HG03521 (cell line): ENCODE results near the gene C1QTNF5.

Experiments used
- ATAC-seq: cut with Tn5 transposase; IDR thresholded peaks from one replicate; pipeline ENCODE4 v1.9.1; 2021; ENCODE audit warnings: mild to moderate bottlenecking, moderate library complexity; ENCODE audit not compliant: unreplicated experiment

The C1QTNF5 gene

DNA sequence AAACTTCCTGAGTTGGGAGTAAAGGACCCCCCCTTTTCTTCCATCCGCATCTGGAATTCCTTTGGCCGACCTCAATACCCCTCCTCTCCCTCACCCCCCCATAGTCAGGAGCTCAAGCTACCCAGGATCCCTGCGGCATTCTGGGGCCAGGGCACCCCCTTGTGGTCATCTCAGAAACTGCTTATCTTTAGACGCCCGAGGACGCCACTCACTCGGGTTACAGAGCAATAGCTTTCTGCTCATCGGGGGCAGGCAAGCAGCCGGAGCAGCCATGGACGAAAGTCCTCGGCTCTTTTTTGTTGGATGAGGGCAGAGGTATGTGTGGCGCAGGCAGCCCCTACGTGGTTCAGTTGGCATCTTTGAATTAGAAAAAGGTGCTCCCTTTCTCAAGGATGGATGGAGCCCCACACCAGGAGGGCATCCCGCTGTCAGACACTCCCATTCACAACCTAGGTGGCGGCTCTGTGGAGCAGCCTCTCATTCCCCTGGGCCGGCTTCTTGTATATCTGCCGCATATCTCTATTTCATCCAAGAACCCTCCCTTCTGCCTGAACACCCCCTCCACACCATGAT, 2.3 kb downstream of the C1QTNF5 start:
- no peak for ATAC-seq

- no peak for ATAC-seq
Observed at GRCh38 chr11:119337581-119338317, 2.9 kb downstream of the C1QTNF5 start.

GRCh38 chr11:119336744-119337469, 3.8 kb downstream of the C1QTNF5 start:
- no peak for ATAC-seq

GRCh38 chr11:119335655-119336543, 4.8 kb downstream of the C1QTNF5 start:
- no peak for ATAC-seq

DNA sequence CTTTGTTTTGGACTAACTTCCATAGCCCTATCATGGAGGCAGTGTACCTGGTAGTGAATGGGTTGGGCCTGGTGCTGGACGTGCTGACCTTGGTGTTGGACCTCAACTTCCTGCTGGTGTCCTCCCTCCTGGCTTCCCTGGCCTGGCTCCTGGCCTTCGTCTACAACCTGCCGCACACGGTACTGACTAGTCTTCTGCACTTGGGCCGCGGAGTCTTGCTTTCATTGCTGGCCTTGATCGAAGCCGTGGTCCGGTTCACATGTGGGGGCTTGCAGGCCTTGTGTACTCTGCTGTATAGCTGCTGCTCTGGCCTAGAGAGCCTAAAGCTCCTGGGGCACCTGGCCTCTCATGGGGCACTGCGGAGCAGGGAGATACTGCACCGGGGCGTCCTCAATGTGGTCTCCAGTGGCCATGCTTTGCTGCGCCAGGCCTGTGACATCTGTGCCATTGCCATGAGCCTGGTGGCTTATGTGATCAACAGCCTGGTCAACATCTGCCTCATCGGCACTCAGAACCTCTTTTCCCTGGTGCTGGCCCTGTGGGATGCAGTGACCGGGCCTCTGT, 5.5 kb downstream of the C1QTNF5 start:
- no peak for ATAC-seq

DNA sequence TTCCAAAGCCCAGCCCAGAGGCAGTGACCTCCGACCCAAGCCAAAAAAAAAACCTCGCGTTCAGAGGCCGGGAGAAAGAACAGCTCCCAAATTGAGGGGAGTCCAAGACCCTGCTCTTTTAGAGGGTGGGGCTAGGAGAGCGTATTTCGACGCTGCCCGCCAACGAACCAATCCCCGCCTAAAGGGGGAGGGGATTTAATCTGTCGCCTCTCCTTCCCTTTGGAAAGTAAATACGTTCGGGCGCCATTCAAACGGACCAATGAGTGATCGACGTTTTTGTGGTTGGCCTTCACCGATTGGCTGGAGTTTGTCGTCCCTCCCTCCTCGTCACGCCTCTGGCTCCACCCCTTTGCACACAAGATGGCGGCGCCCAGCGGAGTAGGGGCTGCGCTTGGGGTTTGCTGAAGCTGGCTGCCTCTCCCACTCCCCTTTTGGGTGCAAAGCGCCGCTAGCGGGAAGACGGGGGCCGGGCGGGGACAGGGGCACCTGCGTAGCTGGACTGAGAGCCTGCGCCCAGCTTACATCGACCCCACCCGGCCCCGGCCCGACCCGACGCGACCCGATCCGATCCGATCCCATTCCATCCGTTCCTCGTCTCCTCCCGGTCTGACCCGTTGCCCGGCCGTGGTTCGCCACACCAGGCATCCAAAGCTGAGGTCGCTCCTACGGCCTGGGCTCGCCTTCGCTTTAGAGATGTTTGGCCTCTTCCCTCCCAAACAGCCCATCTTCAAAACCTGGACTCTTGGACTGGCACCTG, 6.3 kb downstream of the C1QTNF5 start, which contains the start of gene RNF26:
TSS of gene RNF26 (plus strand) at position 354 of the 757 bp plus-strand sequence. CDS start 596 bp downstream, outside the sequence.
- peak; percentile 92 for ATAC-seq

DNA sequence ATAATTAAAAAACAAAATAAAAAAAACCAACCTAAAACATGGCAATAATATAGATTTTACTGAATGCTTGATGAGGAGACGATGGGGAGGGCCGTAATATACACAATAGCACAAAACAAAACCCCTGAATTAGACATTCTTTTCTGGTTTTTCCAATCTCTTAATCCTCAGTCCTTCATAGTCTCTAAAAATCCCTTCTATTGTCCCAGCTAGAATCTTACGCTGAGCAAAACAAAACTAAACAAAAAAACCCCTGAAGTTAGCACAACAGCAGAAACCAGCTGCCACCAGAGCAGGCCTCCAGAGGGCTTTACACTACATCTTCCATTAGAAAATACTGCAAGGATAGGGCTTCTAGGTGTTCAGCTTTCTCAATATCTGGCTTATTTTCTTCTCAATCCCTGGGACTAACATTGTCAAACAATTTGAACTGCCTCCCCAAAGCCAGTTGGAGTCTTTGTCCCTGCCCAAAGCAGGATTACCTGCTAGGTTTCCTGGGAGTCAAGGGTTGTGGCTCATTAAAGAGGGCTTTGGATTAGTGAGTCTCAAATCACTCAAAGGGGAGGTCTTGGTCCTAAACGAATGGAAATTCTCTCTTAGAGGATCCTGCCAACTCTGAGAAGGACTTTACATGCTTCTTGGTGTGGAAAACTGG, 8.4 kb downstream of the C1QTNF5 start:
- ATAC-seq, result no peak

DNA sequence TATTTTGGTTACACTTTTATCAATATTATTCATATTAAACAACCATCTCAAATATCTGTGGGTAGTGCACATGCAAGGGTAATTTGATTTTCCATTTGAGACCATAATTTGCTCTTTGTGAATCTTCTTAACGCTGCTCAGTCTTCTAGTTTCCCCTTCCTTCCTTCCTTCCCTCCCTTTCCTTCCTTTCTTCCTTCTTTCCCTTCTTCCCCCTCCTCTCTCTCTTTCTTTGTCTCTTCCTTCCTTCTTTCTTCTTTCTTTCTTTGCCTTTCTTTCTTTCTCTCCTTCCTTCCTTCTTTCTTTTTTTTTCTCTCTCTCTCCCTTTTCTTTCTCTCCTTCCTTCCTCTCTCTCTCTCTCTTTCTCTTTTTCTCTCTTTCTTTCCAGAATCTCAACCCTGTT, 10.4 kb downstream of the C1QTNF5 start:
- ATAC-seq, result no peak

GRCh38 chr11:119329320-119329719, 11.4 kb downstream of the C1QTNF5 start:
- ATAC-seq, result no peak

DNA sequence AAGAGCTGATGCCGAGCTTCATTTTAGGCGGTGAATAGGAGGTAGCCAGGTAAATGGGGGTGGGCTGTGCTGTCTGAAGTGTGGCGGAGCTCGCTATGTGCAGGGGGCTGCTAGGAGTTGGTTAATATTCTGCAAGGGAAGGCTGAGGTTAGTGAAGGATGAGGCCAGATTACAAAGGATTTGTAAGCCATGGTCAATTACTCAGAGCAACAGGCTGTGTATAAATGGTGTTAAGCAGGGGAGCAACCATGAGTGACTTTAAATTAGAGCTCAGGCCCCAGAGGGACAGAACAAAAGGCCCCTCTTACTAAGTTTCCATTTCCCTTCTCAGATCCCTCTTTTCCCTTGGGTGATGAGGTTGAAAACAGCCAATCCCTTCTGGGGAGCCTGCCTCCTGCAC, 16.5 kb downstream of the C1QTNF5 start:
- ATAC-seq, result no peak

DNA sequence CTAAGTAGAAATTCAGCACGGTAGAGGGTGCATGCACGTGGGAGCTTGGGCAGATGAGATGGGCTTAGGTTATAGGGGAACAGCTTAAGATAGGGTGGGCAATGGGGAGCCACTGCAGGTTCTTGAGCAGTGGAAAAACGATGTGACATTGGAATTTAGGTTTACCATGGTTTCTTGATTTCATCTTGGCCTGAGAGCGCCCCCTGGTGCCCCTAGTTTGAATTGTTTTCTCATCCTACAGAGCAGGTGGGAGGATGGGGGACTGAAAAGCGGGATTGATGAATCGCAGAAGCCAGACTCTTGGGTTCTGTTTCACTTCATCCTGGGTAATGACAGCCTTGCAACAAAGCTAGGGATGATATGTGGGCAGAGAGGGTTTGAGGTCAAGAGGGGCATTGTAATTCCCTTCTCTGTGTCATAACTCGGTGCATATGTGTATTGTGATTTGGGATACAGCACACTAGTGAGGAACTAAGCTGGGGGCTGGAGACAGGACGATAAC, 17.1 kb downstream of the C1QTNF5 start:
- ATAC-seq, result no peak

GRCh38 chr11:119322921-119323531, 17.7 kb downstream of the C1QTNF5 start:
- no peak for ATAC-seq

DNA sequence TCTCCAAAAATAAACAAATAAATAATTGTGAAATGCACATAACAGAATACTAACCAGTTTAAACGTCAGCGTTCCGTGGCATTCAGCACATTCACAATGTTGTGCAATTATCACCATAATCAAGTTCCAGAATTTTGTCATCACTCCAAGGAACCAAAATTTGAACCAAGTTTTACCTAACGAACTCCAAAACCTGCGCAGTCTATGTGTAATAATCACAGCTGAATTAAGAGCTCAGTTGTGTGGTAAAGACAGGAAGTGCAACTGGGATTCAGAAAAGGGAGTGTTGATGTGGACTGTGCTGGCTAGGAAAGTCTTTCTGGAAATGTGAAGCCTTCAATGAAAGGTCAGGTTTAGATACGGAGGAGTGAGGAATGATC, 18.3 kb downstream of the C1QTNF5 start:
- ATAC-seq, result no peak

DNA sequence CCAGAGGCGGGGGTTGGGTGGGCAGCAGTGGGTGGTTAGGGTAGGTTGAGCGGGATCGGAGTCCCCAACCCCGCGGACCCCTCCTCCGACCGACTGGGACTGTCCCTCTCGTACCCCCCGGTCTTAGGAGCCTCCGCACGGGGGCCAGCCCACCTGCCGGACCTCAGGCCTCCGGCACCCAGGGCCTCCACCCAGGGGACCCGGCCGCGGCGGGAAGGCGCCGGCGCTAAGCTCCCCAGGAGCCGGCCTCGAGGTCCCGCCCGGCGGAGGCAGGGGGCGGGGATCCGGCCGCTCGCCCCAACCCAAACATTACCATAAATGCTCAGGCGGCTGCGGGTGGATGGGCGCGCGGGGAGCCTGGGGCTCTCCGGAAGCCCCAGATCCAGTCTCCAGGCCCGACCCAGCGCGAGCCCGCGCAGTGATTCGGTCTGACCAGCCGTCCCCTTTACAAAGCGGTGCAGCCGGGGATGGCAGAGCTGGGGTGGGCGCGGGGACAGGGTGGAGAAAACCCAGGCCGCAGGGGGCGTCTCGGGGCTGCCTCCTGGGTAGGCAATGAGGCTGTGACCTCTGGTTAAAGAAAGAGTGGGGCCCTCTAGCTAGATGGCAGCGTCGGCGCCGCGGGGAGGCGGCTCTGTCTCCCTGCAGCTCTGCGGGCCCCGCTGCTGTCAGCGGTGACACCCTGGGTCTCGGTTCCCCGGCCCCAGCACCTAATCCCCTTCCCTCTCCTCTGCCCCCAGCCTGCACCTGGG, 19.7 kb downstream of the C1QTNF5 start:
- peak; percentile 35 for ATAC-seq

DNA sequence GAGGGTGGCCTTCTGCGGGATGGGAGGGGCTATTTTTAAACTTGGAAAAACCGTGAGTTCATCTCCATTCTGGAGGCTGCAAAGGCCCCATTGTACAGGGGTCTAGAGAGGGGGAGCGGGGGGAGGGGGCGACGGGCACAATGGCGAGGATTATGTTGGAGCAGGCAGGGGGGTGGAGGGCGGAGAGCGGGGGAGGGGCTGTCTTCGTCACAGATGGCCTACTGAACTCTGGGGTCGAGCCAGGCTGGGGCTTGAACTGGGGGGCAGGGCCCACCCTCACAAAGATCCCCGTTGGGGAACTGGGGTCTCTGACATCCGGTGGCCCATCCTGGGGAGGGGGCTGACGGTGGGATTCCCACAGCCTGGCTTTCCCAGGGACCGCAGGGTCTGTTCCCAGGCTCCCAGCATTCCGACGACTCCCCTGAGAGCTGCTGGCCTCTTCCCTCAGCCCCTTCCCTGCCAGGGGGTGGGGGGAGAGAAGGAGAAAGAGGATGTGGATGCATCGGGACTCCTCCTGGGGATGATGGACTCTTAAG, 20.4 kb downstream of the C1QTNF5 start:
- ATAC-seq, result no peak

DNA sequence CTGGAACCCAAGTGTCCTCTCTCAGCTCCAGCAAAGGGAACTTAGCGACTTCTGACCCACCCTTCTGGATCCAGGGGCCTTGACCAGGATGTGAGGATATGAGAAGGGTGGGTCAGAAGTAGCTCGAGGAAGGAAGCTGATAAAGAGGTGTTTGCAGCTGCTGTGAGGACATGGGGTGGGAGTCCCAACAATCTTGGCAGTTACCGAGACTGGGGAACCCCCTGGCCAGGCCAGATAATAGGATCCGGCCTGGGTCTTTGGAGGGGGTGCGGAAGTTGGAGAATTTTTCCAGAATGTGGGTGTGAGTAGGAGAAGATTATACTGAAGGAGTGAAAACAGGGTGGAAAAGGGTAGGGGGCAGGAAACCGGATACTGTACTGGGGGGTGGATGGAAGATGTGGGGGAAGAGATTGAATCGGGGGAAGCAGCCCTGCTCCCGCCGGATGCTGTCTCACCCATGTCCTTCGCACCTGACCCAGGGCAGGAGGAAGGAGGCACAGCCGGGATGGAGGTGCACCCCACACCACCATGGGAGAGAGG, 20.9 kb downstream of the C1QTNF5 start:
- no peak for ATAC-seq

DNA sequence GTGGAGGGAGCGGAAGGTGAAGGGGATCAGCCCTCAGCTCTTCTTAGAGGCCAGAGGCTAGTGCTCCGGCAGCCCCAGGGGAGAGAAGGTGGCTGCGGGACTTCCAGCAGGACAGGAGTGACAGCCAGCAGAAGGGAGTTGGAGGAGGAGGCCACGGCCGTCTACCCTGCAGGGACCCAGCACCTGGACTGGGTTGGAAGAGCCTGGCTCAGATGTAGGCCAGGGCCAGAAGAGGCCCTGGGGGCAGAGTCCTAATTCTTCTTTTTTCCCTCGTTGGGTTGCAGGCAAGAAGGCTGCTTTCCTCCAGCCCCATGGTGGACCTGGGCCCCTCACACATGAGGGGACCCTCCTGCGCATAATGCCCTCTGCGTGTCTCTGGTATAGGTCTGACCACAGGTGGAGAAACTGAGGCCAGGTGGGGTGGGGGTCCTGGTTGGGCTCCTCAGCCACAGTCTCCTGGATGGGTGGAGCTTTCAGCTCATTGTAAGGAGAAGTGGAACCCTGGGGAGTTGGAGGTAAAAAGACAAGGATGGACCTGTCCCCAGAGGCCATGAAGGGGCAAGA, 21.5 kb downstream of the C1QTNF5 start:
- no peak for ATAC-seq
